GM13977 (cell line): ENCODE measurements around the gene G6PC2.
"Not testable (repeated sequence)": the region's sequence is repeated elsewhere in the genome, so short reads cannot be mapped to it uniquely, and the experiment has no call there.

ENCODE experiments used
- DNase-seq: peaks from one replicate; pipeline ENCODE4 v3.0.0; 2012; ENCODE audit warnings: low spot score
- CTCF ChIP-seq: IDR thresholded peaks from 2 replicates; pipeline ENCODE4 v1.5.1; 2012; ENCODE audit warnings: mild to moderate bottlenecking, control low read depth; ENCODE audit not compliant: insufficient read depth; ENCODE audit errors: extremely low read depth, missing control alignments
- in situ Hi-C: fragments of 300-500 bp; cut with MboI; formaldehyde crosslinking; loops from one replicate; pipeline ENCODE4 v1.12.0; 2022; ENCODE audit warnings: low sequenced_read_pairs, low pct_unique_long_range_greater_than_20kb, mixed read lengths, inconsistent platforms; ENCODE audit not compliant: unreplicated experiment

G6PC2 gene

GRCh38 chr2:168928113-168928831 lies 27.2 kb downstream of the G6PC2 start:
- in situ Hi-C loops, result no loop called here
- TF ChIP-seq CTCF, result no peak
- DNase-seq, result no peak

- DNase-seq, result no peak
- in situ Hi-C loops, result no loop called here
- TF ChIP-seq CTCF, result no peak
These were observed 27.9 kb downstream of the G6PC2 start for GRCh38 chr2:168929031-168929430.

GRCh38 chr2:168930242-168930641 lies 29.2 kb downstream of the G6PC2 start:
- in situ Hi-C loops, result no loop called here
- TF ChIP-seq CTCF, result no peak
- no peak for DNase-seq

- in situ Hi-C loops, DNase-seq: not testable (repeated sequence)
These were observed 31.1 kb downstream of the G6PC2 start for GRCh38 chr2:168932174-168932573.

GRCh38 chr2:168934826-168935225 lies 33.7 kb downstream of the G6PC2 start:
- TF ChIP-seq CTCF, result no peak
- DNase-seq, result no peak

GRCh38 chr2:168935810-168936581 lies 34.9 kb downstream of the G6PC2 start:
- DNase-seq, result no peak
- in situ Hi-C loops, result no loop called here
- TF ChIP-seq CTCF, result no peak

More at GRCh38 chr2:168934826-168935225, 33.7 kb downstream of the G6PC2 start:
- in situ Hi-C loops, result no loop called here

- in situ Hi-C loops, result no loop called here
- TF ChIP-seq CTCF, result no peak
- DNase-seq, result no peak
These were observed 38.0 kb downstream of the G6PC2 start for GRCh38 chr2:168939061-168939460.
